HG03039 (cell line): ENCODE data around the gene NEDD8.

Experiments used
- ATAC-seq: cut with Tn5 transposase; IDR thresholded peaks from one replicate; pipeline ENCODE4 v1.9.1; 2021; ENCODE audit warnings: mild to moderate bottlenecking, moderate library complexity; ENCODE audit not compliant: unreplicated experiment

The NEDD8 gene

GRCh38 chr14:24182110-24182882 lies 49.9 kb downstream of the NEDD8 start:
- ATAC-seq = no peak

GRCh38 chr14:24181371-24182077 lies 50.6 kb downstream of the NEDD8 start:
- no peak for ATAC-seq

GRCh38 chr14:24179961-24180796 lies 52.0 kb downstream of the NEDD8 start:
- ATAC-seq = no peak

DNA sequence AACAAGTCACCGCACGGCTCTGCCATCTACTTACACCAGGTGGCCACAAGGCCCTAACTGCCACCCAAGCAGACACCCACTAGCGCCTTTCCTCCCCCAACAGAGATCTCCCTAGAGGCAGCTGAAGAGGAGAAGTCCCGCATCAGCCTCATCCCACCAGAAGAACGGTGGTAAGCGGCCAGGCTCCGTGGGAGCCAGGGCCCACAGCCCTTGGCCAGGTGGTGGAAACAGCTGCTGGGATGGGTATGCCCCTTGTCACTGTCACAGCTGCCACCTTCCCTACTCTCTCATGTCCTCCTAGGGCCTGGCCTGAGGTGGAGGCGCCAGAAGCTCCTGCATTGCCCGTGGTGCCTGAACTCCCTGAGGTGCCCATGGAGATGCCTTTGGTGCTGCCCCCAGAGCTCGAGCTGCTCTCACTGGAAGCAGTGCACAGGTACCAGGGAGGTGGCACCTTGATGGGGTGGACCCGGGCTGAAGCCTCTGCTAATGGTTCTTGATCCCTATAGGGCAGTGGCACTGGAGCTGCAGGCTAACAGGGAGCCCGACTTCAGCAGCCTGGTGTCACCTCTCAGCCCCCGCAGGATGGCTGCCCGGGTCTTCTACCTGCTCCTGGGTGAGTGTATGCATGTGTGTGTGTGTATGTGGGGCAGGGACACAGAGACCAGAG lies 52.7 kb downstream of the NEDD8 start:
- no peak for ATAC-seq

DNA sequence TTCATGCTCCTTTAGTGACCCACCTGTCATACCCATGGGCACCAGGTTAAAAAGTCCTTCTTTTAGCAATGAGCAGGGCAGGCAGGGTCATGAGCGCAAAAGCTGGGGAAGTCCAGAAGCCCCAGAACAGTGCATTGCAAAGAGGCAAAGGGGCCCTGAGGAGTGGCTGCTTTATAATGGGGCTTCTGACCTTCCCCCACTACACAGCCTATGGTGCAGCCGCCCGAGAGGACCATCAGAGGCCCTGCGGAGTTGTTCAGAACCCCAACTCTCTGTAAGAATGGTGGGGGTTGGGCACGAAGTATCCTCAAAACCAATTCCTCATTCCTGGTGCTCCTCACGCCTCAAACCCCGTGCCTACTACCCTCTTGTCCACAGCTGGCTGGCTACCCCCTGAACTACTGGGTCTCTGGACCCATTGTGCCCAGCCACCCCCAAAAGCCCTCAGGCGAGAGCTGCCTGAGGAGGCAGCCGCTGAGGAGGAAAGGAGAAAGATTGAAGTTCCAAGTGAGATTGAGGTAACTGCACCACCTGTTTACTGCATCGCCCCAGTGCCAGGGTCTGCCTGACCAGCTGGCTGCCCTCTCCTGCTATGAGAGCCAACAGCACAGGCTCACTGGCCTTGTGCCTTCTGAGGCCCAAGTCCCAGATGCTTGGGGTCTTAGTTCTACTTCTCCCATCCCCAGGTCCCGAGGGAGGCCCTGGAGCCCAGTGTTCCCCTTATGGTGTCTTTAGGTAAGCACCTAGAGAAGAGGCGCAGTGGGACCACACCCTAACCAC lies 53.6 kb downstream of the NEDD8 start:
- no peak for ATAC-seq

- no peak for ATAC-seq
These were observed 54.3 kb downstream of the NEDD8 start for GRCh38 chr14:24177891-24178290.

DNA sequence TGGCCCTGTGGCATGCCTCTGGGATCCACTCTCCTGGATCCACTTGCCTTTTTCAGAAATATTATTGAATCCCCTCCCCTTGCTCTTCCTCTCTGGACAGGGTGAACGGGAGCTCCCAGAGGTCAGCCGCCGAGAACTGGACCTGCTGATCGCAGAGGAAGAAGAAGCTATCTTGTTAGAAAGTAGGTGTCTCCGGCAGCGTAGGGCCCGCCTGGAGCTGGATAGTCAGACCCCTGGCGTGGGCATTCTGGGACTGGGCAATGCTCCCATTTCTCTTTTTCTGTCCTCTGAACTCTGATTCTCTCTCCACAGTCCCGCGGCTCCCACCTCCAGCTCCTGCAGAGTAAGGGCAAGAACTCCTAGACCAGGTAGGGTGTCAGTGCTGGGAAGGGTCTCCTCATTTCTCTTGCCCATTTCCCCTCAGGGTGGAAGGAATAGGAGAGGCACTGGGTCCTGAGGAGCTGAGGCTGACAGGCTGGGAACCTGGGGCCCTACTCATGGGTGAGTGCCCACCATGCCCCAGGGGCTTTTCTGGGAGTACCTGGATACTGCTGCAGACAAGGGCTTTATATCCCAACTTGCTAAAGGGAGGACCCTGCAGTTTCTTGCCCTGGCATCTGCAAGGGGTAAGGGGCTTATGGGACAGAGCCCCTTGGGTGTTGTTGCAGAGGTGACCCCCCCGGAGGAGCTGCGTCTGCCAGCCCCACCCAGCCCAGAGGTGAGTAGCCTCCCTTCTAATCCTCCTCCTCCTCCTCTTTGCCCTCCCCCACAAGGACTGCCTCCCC lies 54.9 kb downstream of the NEDD8 start:
- ATAC-seq = no peak

GRCh38 chr14:24176599-24176998 lies 55.6 kb downstream of the NEDD8 start:
- ATAC-seq = no peak

DNA sequence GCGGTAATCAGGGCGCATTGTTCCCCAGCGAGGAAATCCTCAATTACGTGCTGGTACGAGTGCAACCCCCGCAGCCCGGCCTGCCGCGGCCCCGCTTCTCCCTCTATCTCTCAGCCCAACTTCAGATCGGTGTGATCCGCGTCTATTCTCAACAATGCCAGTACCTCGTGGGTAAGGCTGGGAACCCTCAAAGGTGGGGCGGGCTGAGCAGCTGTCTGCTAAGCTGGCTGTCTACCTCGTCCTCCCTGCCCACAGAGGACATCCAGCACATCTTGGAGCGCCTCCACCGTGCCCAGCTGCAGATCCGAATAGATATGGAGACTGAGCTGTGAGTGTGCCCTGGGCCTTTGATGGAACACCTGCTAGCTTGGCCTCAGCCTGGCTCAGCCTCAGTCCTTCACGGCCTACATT lies 59.3 kb downstream of the NEDD8 start:
- ATAC-seq = no peak

DNA sequence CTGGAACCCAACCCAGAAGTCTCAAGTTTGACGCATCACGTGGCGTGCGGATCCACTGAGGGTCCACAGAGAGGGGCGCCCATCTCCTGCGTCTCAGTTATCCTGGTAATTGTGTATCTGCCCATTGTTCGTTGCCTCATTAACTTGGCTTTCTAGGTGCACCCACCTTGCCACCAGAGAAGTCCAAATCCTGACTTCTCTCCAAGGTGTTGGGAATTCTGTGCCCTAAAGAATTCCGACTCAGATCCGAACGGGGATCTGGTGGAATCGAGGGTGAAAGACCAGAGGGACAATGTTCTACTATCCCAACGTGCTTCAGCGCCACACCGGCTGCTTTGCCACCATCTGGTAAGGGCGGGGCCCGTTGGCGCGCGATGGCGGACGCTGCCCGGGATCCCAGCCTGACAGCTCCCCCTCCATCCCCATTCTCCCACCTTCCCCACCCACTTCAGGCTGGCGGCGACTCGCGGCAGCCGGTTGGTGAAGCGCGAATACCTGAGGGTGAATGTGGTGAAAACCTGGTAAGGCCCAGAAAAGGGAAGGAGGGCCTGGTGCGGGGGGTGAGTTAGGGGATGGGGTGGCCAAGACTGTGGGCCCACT lies 59.8 kb downstream of the NEDD8 start:
- no peak for ATAC-seq

DNA sequence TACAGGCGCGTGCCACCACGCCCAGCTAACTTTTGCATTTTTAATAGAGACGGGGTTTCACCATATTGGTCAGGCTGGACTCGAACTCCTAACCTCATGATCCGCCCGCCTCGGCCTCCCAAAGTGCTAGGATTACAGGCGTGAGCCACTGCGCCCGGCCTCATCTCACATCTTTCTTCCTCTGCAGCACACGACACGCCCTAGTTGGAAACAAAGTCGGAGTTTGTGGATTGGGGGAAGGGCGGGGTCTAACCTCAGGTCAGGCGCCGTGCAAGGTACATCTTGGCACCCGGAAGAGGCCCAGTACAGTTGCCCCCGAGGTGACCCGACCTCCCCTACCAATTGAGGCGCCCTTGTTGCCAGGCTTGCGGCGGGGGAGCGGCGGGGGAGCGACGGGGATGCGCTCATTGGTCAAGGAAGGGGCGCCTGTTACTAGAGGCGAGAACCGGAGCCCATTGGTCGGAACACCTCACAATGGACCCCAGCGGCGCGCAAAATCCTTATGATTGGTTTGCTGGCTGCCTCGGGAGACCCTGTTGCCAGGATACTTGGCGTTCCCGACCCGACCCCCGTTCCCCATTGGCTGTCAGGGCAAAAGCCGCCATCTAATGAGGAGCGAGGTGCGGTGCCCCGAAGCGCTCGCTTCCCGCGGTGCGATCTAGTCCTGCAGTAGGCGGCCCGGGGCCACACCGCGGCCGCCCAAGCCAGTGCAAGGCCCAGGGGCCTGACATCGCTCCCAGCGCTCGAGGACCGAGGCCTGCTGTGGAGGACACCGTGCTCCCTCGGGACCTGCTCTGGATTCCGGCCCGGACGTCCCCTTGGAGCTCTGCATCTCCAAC lies 60.5 kb downstream of the NEDD8 start, which contains the start of gene REC8:
REC8 (plus strand) TSS at position 659 of the 839 bp plus-strand sequence. CDS start 473 bp downstream, outside the sequence.
- peak; percentile 42 for ATAC-seq

GRCh38 chr14:24167469-24168114 lies 64.6 kb downstream of the NEDD8 start:
- no peak for ATAC-seq
